Left ventricle myocardium superior (tissue), 1 donor: Measurements from ENCODE around the gene LPCAT2. TPM values are rescaled to one million over a fixed set of nuclear protein-coding genes. Genes with fewer than 3 reads are reported as not detected.

Source experiments
- ATAC-seq: fragments of 200-7000 bp; cut with Tn5 transposase; one replicate; pipeline ENCODE4 v1.9.1; 2020; ENCODE audit warnings: mild to moderate bottlenecking, moderate library complexity
- DNase-seq: peaks from one replicate; pipeline ENCODE4 v3.0.0-alpha.2; 2020
- intact Hi-C: fragments of 100-400 bp; cut with micrococcal nuclease; formaldehyde crosslinking; loops from one replicate; pipeline ENCODE4 v1.11.0; 2022
- total RNA-seq: library from RNA; stranded (reverse); fragmentation: NEBNext Ultra II Directional; extraction: Animal tissue kit (Norgen Biotek cat#: 25700); gene quantifications from one replicate; pipeline ENCODE4 v1.2.1, GENCODE V29; 2021
- donor health status: DM: no; HTN: yes; CAD: no; lungs with severe emphysema.

The LPCAT2 gene
- total RNA-seq, 1 donor from 2014 or later, result 8.3 TPM

DNA sequence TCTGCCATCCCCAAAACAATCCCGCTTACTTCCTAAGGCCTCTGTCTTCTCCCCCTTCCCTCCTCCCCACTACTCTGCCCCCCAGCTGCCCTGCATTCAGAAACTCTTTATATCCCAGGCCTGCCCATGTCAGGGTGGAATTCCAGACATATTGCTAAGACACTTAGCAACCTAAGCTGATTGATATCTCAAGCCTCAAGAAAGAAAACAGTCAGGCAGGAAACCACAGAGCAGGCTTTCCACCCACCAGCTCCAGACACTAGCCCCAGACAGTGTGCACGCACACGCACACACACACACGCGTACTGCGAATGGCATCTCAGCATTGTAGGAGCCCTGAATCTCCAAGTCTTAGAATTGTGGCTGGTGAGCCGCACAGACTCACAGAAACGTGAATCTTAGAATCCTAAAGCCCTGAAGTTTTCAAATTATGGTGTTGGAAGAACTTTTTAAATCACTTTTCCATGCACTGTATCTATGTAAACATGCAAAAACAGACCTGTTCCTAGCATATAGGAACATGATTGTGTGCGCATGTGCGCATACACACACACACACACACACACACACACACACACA, 8.8 kb upstream of the LPCAT2 start:
- intact Hi-C loops, result no loop called here
- ATAC-seq, result no peak
- no peak for DNase-seq

DNA sequence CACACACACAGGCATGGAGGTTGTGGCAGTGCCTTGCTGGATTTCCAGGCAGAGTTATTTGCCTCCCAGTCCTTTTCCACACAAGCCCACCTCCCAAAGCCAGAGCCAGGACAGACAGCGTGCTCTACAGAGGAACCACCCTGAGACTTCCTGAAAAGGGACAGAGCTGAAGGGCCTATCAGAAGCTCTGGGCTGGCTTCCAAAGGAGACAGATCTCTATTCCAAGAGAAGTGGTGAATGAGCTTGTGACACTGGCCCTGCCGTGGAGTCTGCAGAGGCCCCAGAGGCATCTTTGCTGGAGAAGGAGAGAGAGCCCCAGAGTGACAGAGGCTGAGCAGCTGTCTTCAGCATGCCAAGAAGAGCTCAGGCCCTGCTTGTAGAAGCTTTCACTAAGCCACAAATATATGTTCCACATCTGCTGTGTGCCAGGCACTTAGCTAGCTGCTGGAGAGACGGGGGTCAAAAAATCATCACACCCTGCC, 8.3 kb upstream of the LPCAT2 start:
- ATAC-seq (peak; percentile 77), DNase-seq (peak; percentile 68)
- intact Hi-C loops, result no loop called here

DNA sequence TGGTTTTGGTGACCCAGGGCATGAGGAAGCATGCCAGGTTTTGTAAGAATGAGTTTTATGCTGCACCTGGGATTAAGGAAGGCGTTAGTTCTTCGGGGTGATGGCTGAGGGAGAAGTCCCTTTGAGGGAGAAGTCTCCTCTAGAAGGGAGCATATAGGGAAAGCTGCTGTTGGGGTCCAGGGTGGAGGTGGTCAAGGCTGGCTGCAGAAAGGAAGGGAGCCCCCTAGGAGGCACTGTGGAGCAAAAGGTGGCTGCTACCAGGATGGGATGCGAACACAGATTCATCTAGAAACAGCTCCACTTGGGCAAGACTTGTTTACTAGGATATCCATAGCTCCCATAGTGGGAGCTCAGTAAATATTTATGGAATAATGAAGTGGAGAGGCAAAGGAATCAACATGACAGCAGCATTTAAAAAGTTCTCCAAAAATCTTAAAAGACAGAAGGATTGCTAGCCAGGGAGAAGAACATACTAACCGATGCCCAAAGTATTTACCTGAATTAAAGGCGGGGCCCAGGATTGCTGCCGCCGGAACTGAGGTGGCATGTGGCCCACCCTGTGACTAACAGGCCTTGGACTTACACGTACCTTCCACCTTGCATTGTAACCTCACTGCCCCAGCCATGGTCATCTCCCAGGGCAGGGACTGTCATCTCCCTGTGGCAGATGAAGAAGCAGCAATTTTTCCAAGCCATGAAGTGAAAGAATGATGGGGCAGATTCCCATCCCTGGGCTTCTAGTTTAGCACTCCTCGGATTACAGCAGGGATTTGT, 7.1 kb upstream of the LPCAT2 start:
- DNase-seq (no peak), ATAC-seq (no peak)
- intact Hi-C loops, result no loop called here

DNA sequence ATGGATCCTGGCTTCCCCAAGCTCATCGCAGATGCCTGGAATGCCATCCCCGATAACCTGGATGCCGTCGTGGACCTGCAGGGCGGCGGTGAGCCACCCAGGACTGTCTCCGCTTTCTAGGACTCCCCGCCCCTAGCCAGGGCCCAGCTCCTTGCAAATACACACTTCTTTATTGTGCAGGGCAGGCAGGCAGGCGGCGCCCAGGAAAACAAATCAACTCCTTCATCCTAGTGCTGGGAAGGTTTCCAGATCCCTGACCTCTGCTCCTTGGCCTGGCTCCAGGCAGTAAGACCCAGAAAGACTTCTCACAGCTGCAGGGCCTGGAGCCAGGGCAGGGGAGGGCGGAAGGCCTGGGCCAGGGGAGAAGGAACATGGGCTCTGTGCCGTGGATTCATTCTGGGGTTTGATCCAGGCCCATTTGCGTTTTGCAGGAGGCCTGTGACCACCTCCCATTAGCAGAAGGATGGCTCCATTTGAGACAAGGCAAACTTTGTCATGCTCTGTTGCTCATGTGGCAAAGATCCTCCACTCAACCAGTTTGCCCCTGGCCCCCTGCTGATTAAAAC, 6.0 kb upstream of the LPCAT2 start:
- intact Hi-C loops, result no loop called here
- peak; percentile 92 for DNase-seq
- peak; percentile 85 for ATAC-seq

DNA sequence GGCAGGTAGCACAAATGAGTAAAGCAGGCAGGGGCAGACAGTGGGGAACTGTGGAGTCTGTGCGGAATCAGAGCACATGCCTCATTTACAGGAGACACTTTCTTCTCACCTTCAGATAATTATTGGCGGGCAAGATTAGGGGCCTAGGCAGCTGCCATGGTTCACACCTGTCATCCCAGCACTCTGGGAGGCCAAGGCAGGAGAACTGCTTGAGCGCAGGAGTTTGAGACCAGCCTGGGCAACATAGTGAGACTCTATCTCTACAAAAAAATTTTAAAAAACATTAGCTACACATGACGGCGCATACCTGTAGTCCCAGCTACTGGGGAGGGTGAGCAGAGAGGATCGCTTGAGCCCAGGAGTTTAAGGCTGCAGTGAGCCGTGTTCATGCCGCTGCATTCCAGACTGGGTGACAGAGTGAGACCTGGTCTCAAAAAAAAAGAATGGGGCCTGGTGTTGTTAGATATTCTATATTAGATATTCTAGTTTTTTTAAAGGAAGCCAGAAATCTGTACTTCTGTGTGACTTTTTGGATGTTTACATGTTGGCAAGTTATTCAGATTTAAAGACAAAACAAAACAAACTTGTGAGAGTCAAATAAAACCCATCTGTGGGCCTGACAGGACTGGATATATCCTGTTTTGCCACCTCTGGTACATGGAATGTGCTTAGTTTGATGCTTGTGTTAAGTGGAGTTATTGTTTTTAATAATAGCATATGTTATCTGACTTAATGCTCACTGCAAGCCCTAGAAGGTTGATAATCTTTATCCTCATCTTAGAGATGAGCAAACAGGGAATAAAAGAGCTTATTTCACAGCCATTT, 4.9 kb upstream of the LPCAT2 start:
- DNase-seq (no peak), ATAC-seq (no peak)
- intact Hi-C loops, result no loop called here

DNA sequence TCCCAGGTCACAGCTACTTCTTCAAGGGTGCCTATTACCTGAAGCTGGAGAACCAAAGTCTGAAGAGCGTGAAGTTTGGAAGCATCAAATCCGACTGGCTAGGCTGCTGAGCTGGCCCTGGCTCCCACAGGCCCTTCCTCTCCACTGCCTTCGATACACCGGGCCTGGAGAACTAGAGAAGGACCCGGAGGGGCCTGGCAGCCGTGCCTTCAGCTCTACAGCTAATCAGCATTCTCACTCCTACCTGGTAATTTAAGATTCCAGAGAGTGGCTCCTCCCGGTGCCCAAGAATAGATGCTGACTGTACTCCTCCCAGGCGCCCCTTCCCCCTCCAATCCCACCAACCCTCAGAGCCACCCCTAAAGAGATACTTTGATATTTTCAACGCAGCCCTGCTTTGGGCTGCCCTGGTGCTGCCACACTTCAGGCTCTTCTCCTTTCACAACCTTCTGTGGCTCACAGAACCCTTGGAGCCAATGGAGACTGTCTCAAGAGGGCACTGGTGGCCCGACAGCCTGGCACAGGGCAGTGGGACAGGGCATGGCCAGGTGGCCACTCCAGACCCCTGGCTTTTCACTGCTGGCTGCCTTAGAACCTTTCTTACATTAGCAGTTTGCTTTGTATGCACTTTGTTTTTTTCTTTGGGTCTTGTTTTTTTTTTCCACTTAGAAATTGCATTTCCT, 3.4 kb upstream of the LPCAT2 start:
- intact Hi-C loops, result no loop called here
- DNase-seq (no peak), ATAC-seq (no peak)

DNA sequence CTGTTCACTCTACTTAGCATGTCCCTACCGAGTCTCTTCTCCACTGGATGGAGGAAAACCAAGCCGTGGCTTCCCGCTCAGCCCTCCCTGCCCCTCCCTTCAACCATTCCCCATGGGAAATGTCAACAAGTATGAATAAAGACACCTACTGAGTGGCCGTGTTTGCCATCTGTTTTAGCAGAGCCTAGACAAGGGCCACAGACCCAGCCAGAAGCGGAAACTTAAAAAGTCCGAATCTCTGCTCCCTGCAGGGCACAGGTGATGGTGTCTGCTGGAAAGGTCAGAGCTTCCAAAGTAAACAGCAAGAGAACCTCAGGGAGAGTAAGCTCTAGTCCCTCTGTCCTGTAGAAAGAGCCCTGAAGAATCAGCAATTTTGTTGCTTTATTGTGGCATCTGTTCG, 2.8 kb upstream of the LPCAT2 start:
- ATAC-seq (no peak), DNase-seq (no peak)
- intact Hi-C loops, result no loop called here

DNA sequence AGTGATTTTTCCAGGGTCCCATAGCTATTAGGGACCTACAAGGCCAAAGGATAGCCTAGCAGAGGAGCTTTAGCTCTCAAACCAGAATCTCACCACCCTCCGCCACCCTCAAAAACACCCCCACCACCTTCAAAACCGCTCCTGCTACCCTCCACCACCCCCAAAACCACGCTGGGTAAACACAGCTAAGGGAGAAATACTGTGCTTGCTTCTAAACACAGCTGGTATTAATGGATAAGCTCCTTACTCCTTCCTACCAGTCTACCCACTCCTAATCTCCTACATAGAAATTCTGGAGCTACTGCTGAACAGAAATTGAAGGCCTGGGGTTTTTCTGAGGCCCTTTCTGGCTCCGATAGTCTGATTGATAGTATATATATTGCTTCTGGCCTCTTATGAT, 2.2 kb upstream of the LPCAT2 start:
- intact Hi-C loops, result no loop called here
- DNase-seq (no peak), ATAC-seq (no peak)

DNA sequence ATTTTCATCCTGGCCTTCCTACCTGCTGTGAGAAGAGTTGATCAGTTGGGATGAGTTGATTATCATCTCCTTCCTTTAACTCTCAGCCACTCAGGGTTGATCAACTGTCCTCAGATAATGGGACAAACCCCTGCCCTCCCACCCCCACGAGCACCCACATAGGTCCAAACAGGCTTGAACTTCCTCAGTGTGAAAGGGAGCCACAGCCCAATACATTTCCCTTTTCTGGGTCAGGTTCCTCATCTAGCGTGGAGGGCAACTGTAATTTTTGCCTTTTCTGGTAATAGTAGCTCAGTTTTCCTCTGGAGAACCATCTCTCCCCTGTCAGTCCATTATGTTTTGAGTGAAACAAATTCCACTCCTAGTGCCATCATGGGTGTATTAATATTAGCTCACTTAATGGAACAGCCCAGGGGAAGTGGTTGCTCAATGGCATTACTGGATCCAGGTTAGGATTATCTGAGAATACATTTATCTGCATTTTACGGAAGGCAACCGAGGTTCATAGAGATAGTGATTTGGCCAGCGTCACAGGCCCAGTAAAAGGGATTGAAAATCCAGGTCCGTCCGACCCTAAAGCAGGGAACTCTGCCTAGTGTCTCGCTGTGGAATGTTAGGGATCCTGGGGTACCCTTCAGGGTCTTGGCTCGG, 476 bp upstream of the LPCAT2 start:
- ATAC-seq (peak; percentile 29), DNase-seq (no peak)
- intact Hi-C loops, result no loop called here

DNA sequence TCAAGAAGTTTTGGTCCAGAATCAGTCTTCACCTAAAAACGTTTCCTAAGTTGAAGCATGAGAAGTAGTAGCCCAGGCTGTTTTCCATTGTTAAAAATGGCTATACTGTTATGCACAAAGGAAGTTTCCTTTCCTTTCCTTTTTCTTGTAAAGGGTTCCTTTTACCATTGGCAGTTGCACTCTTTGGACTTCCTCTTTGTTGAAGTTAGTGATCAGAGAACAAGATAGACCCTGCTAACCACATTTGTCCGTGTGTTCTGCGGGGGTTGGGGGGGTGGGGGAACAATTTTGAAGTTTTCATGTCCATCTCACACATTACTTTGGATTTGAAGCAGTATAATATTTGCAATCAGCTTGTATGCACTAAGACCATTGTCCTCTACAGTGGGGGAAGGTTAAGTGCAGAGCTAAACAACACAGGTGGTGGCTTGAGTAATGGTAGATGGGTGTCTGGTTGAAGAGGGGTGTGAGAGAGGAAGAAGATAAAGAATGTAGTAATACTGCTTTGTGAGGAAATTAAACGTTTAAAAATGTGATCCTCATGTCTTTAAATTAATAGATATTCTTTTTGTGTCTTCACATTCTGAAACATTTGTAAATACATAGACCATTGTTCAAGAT, 1.4 kb downstream of the LPCAT2 start:
- intact Hi-C loops, result no loop called here
- DNase-seq (no peak), ATAC-seq (no peak)

DNA sequence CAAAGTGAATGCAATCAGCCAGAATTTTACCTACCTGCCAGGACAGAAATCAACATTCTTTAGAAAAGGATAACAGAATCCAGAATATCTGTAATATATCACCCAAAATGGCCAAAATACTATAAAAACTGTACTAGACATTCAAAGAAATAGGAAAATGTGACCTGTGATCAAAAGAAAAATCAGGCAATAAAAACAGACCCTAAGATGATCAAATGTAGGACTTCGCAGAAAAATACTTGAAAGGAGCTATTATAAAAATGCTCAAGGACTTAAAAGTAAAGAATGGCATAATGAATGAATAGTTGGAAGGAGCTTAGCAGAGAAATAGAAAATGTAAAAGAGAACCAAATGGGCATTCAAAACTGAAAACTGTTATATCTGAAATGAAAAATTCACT, 4.1 kb downstream of the LPCAT2 start:
- DNase-seq (no peak), ATAC-seq (no peak)
- intact Hi-C loops, result no loop called here

DNA sequence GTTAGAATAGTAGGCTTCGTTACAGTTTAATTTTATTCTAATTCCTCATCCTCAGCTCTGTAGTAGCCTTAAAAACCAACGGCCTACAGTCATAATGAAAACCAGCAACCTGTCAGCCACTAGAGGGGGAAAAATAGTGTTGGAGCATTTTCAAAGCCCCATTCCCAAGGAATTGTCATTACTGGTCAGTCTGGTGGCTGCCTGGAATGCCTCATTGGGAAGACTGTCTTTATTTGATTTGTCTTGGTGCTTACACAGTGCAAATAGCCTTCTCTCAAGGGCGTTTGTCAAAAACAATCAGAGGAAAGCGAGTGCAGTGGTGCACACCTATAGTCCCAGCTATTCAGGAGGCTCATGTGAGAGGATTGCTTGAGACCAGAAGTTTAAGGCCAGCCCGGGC, 4.7 kb downstream of the LPCAT2 start:
- DNase-seq (no peak), ATAC-seq (no peak)
- intact Hi-C loops, result no loop called here

DNA sequence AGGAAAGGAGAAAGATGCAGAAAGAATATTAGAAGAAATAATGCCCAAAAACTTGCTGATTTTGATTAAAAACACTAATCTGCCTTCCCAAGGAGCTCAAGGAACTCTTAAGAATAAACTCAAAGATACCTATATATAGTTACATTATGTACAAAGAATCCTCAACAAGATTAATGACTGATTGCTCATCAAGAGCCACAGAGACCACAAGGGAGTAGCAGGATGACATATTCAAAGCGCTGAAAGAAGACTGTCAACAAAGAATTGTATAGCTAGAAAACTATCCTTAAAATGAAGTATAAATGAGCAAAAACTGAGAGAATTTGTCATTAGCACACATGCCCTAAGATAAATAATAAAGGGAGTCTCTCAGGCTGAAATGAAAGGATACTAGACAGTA, 6.2 kb downstream of the LPCAT2 start:
- no peak for ATAC-seq
- DNase-seq, result no peak
- intact Hi-C loops, result no loop called here

DNA sequence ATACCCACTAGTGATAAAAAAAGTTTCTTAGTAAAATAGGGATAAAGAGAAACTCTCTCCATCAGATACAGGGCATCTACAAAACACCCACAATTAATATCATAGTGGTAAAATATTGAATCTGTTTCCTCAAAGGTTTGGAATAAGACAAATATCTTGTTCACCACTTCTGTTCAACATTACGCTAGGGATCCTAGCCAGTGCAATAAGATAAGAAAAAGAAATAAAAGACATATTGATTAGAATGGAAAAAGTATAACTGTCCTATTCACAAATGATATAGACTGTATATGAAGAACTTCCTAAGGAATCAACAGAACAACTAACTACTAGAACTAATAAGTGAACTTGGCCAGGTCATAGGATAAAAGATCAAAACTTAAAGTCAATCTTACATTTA, 12.9 kb downstream of the LPCAT2 start:
- intact Hi-C loops, result no loop called here
- DNase-seq (no peak), ATAC-seq (no peak)

DNA sequence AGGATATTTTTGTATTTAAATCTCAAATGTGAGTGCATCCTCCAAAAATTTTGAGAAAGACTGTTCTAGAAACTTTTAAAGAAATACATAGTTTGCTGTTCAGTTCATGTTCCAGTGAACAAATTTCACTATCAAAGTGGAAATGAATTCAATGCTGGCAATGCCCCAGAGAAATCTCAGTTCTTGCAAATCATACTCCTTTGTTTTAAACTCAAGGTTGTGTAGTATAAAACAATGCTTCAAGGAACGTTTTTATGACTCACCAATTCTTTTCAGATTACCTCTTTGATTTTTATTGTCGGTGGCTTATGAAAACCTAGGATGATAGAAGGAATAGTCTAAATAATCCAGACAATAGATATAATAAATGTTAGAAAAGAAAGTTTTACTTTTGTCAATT, 17.6 kb downstream of the LPCAT2 start:
- ATAC-seq (no peak), DNase-seq (no peak)
- intact Hi-C loops, result no loop called here

DNA sequence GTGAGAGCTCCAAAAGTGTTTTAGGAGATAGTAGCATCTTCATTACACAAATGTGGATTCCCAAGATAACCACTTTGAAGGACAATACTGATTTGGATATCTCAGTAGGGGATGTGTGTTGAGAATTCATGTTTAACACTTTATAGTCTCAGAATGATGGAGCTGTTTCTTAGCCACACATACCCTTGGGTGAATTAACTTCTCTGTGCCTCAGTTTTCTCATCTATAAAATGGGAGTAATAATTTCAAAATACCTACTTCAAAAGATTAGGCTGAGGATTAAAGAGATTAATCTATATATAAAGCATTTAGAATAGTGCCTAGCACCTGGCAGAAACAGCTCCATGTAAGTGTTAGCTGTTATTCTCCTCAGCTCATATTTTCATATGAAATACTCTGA, 19.0 kb downstream of the LPCAT2 start:
- DNase-seq, result no peak
- intact Hi-C loops, result no loop called here

DNA sequence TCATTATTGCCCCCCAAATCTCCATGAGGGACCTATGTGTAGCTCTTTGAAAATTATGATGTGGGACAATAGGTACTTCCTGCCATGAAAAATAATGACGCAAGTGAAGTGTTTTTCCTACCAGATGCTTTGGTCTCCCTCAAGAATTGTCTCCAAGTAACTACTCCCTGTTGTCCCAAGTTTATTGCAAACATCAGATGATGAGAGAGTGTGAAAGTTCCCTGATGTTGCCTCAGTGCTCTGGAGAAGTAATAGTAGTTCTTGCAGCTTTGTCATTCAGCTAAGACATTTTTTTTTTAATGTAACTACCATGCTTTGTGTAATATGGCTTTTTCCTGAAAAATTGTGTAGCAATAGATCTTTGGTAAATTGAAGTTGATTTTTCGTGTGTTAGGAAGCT, 20.1 kb downstream of the LPCAT2 start:
- ATAC-seq, result peak; percentile 93

More for the DNA sequence above, 19.0 kb downstream of the LPCAT2 start:
- no peak for ATAC-seq

DNA sequence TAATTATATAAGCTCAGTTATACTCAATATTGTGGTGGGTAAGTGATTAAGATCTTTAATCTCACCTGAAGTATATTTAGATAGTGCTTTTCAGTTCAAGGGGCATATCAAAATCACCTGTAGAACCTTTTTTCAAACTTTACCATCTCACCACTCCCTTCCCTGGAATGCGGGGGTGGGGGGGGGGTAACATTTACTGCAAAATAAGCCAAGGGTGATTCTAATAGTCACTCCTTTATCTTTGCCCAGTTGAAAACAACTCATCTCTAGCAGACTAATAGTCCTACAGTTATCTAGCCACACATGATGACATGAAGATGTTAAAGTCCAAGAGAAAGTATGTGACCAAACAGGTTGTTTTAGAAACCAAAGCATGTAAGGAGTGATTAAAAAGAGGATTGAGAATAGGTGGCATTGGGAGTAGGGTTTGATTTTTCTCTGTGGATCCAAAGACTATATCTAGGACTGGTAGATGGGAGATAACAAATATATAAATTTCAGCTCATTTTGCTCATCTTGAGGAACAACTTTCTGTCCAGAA, 21.5 kb downstream of the LPCAT2 start:
- intact Hi-C loops, result no loop called here
- ATAC-seq, result no peak
- no peak for DNase-seq

More for the DNA sequence above, 20.1 kb downstream of the LPCAT2 start:
- DNase-seq, result no peak
- intact Hi-C loops, result no loop called here
